DLD1 (cell line): ENCODE data around the gene INVS.
"Not testable (repeated sequence)": the region's sequence is repeated elsewhere in the genome, so short reads cannot be mapped to it uniquely, and the experiment has no call there.

ENCODE experiments used
- in situ Hi-C: cut with HindIII; loops from 2 replicates; pipeline ENCODE4 v1.10.0; 2017; ENCODE audit warnings: low sequenced_read_pairs

Gene INVS

DNA sequence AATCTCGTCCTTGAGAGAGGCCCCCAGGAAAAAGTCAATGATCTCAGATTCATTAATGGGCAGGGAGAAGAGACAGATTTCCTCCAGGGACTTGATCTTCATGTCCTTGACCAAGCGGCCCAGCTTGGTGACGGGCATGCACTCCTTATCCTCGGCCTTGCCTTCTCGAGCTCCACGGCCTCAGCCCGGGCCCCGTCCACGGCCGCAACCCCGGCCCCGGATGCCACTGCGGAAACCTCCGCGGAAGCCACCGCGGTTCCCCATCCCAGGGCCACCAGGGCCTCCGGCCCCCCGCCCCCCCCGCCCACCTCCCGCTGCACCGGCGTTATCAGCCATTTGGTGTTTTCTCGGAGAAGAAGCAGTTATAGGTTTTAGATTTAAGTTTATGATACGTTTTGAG is 18.3 kb downstream of the INVS start:
- in situ Hi-C loops = no loop called here

- in situ Hi-C loops = no loop called here
Observed at GRCh38 chr9:100120286-100120685, 21.2 kb downstream of the INVS start.

DNA sequence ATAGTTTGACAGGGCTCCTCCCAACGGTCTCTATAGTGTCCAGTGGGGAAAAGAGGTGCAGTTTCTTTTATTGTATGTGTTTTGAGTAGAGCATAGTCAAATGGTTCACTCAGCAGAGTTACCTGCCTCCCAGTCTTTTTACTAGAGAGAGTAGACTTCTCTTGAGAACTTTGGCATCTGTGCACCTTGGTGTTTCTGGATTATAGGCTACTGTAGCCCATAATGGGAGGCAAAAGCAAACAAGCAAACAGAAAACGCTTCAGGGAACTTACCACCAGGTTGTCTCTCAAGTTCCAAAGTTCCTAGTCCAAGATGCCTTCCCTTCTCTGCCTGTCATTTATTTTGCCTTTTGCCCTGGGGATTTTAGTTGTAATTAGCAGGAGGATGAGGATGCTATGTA is 26.2 kb downstream of the INVS start:
- in situ Hi-C loops = no loop called here

DNA sequence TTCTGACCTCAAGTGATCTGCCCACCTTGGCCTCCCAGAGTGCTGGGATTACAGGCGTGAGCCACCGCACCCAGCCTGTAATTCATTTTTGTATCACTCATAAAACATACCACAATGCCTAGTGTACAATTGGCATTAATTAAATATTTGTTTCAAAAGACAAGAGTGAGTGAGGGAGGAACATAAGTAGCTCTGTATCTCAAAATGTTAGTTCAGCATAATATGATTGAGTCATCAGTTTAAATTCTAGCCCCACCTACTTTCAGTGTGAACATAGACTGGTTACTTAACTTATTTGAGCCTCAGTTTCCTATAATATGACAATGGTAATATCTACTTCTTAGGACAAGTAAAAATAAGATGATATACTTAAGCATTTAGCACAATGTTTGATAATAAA is 26.9 kb downstream of the INVS start:
- in situ Hi-C loops = no loop called here

GRCh38 chr9:100126423-100126822 is 27.4 kb downstream of the INVS start:
- in situ Hi-C loops = no loop called here

DNA sequence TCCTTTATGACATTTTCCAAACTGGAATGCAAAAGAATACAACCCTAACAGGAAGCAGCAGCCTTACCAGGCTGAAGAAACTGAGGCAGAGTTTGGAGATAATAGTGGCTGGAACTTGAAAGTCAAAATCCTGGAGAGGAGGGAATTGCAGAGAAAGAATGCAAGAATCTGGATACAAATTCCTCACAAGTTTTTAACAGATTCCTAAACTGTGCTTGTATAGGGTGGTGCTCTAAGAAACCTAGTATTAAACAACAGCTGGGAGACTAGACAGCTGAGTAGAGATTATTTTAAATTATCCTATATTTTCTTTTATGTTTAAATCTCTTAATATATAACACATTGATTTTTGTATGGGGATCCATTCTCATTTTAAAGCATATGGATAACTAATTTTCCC is 30.7 kb downstream of the INVS start:
- in situ Hi-C loops = no loop called here

- in situ Hi-C loops = no loop called here
Observed at GRCh38 chr9:100131216-100131615, 32.2 kb downstream of the INVS start.

DNA sequence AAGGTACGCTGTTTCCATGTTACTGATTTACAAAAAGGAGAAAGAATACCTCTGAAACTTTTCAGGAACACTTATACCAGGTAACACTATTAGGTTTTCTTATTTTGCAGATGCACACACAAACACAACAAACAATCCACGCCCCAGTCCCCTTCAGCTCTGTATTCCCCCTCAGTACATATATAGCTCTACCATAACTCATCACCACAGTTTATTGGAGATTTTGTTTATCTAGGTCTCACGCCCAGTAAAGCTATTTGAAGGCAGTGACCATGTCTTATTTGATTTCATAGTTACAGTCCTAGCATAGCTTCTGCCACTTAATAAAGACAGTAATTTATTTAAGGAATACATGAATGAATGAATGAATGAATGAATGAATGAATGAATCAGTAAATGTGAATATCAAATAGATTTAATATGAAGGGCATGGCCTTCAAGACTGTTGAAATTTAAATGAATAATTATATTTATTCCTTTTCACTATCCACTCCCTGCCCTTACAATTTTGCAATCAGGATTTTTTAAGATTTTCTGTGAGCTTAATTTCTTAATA is 32.9 kb downstream of the INVS start:
- in situ Hi-C loops = no loop called here

DNA sequence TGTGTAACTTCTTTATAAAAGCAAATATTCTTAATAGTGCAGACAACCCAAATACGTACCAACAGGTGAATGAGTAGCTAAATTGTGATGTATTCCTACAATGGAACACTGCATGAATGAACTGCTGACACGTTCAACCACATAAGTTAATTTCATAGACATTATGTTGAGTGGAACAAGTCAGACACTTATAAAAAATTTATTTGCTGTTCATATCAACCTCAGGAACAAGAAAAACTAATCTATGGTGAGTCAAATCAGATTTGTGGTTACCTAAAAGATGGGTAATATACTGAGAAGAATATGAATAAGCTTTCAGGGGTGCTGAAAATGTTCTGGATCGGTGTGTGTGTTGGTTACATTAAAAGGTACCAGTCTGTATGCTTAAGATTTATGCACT is 35.7 kb downstream of the INVS start:
- in situ Hi-C loops = no loop called here

- in situ Hi-C loops = not testable (repeated sequence)
Observed at GRCh38 chr9:100136799-100137198, 37.8 kb downstream of the INVS start.

GRCh38 chr9:100140303-100140702 is 41.3 kb downstream of the INVS start:
- in situ Hi-C loops = not testable (repeated sequence)

- in situ Hi-C loops = not testable (repeated sequence)
Observed at GRCh38 chr9:100141862-100142261, 42.8 kb downstream of the INVS start.

- in situ Hi-C loops = not testable (repeated sequence)
Observed at GRCh38 chr9:100145167-100145934, 46.3 kb downstream of the INVS start.

- in situ Hi-C loops = not testable (repeated sequence)
Observed at GRCh38 chr9:100145976-100146375, 46.9 kb downstream of the INVS start.

GRCh38 chr9:100150214-100150613 is 51.2 kb downstream of the INVS start:
- in situ Hi-C loops = no loop called here

DNA sequence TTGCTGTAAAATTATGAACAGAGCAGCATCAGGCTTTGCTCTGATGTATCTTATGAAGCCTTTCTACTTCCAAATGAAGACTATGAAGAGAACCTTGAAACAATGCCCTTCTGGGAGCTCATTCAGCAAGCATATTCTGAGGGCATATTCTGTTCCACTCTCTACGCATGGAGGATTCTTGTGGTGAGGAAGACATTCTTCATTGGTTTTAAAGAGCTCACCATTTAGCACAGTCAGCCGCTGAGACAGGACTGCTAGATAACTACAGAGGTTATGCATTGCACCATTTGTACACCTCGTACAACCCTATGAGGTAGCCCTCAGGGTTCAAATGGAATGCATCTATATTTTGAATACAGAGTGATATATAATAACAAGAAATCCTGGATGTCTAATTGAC is 61.0 kb downstream of the INVS start:
- in situ Hi-C loops = no loop called here

- in situ Hi-C loops = no loop called here
Observed at GRCh38 chr9:100167176-100167575, 68.1 kb downstream of the INVS start.

GRCh38 chr9:100167915-100168654 is 69.0 kb downstream of the INVS start:
- in situ Hi-C loops = no loop called here

GRCh38 chr9:100170085-100170484 is 71.0 kb downstream of the INVS start:
- in situ Hi-C loops = no loop called here

- in situ Hi-C loops = no loop called here
Observed at GRCh38 chr9:100170556-100170955, 71.5 kb downstream of the INVS start.

DNA sequence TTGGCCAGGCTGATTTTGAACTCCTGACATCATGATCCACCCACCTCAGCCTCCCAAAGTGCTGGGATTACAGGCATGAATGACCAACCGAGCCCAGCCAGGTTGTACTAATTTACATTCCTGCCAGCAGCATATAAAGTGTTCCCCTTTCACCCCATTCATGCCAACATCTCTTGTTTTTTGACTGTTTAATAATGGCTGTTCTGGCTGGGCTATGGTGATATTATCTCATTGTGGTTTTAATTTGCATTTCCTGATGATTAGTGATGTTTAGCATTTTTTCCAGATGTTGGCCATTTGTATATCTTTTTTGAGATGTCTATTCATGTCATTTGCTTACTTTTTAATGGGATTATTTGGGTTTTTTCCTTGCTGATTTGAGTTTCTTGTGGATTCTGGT is 87.3 kb downstream of the INVS start:
- in situ Hi-C loops = no loop called here

- in situ Hi-C loops = no loop called here
Observed at GRCh38 chr9:100190339-100190738, 91.3 kb downstream of the INVS start.
